ENCODE results near the gene BCAR3. TPM values are rescaled to one million over a fixed set of nuclear protein-coding genes. Genes with fewer than 3 reads are reported as not detected.
"Not testable (repeated sequence)": the region's sequence is repeated elsewhere in the genome, so short reads cannot be mapped to it uniquely, and the experiment has no call there.

BCAR3 gene
- total RNA-seq, 1 donor from 2014 or later, result 38.5 TPM

DNA sequence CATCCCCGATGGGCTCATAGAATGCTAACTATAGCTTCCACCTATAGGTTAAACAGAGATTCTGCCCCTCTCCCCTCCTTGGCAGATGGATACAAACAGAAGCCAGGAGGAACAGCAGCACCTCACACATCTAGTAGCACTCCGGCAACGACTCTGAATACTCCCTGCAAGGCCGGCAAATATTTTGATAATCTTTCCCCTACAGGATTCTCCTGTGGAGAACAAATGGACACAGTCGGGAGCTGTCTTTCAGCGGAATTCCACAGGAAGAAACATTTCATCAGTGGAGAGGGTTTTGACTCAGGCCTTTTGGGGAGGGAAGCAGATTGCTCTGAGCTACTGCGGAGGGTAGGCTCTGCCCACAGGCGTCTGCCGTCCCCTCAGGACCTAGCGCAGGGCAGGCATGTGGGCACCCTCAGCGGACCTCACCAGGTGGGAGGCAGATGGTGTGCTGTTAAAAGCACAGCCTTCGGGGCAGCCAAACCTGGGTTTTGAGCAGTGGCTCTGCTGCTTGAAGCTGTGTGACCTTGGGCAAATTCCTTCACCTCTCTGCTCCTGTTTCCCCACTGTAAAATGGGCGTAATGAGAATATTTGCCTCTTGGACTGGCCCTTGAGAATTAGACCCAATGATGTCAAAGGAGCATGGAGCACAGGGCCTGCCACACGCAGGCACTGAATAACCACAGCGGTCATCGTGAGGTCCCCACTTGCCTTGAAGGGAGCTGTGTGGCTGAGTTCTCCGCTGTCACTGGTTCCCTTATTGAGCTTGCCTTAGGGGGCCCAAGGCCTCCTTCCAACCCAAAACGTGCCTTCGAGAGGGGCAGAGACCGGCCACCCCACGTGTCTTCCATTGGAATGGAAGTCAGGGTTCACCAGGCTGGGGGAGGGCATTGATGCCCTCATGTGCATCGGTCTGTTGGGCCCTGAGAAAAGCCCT lies 19.2 kb upstream of the BCAR3 start:
- no peak overlapping the region for H3K27ac Mint-ChIP-seq (ENCODE audit: unreplicated experiment)
- H3K36me3 Mint-ChIP-seq (ENCODE audit: low read depth), result no peaks in the 10 kb centered on the region
- H3K4me1 Mint-ChIP-seq, result peaks cover 8% of the 10 kb centered on the region
- DNase-seq (ENCODE audit: low read depth, low spot score), result no peak
- H3K4me3 Mint-ChIP-seq, result no peak overlapping the region
- no peaks in the 10 kb centered on the region for H3K27me3 Mint-ChIP-seq (ENCODE audit: low read depth)
- no peak for TF ChIP-seq CTCF (conservative IDR thresholded peaks at IDR 0.05)
- H3K9me3 Mint-ChIP-seq, result no peaks in the 10 kb centered on the region

GRCh38 chr1:93699503-93700168 lies 18.0 kb upstream of the BCAR3 start:
- H3K4me3 Mint-ChIP-seq, result no peak overlapping the region
- no peak for TF ChIP-seq CTCF (conservative IDR thresholded peaks at IDR 0.05)

GRCh38 chr1:93699049-93699384 lies 17.4 kb upstream of the BCAR3 start:
- H3K27me3 Mint-ChIP-seq (ENCODE audit: low read depth), result no peaks in the 10 kb centered on the region
- TF ChIP-seq CTCF (conservative IDR thresholded peaks at IDR 0.05), result no peak

More at GRCh38 chr1:93699503-93700168, 18.0 kb upstream of the BCAR3 start:
- Mint-ChIP-seq H3K9me3 (no peaks in the 10 kb centered on the region), H3K4me1 (peaks cover 8% of the 10 kb centered on the region), H3K27ac (ENCODE audit: unreplicated experiment) (no peak overlapping the region), H3K27me3 (ENCODE audit: low read depth) (no peaks in the 10 kb centered on the region), H3K36me3 (ENCODE audit: low read depth) (no peaks in the 10 kb centered on the region)
- no peak for DNase-seq (ENCODE audit: low read depth, low spot score)

GRCh38 chr1:93698329-93699048 lies 16.9 kb upstream of the BCAR3 start:
- no peak for TF ChIP-seq CTCF (conservative IDR thresholded peaks at IDR 0.05)
- Mint-ChIP-seq H3K4me1 (peaks cover 4% of the 10 kb centered on the region), H3K27ac (ENCODE audit: unreplicated experiment) (no peak overlapping the region)

More at GRCh38 chr1:93699049-93699384, 17.4 kb upstream of the BCAR3 start:
- Mint-ChIP-seq H3K27ac (ENCODE audit: unreplicated experiment) (no peak overlapping the region), H3K9me3 (no peaks in the 10 kb centered on the region), H3K36me3 (ENCODE audit: low read depth) (no peaks in the 10 kb centered on the region), H3K4me1 (peaks cover 4% of the 10 kb centered on the region), H3K4me3 (no peak overlapping the region)
- DNase-seq (ENCODE audit: low read depth, low spot score), result no peak

GRCh38 chr1:93697566-93697965 lies 15.9 kb upstream of the BCAR3 start:
- H3K27me3 Mint-ChIP-seq (ENCODE audit: low read depth); H3K4me3 Mint-ChIP-seq; H3K36me3 Mint-ChIP-seq (ENCODE audit: low read depth); H3K27ac Mint-ChIP-seq (ENCODE audit: unreplicated experiment); DNase-seq (ENCODE audit: low read depth, low spot score); H3K9me3 Mint-ChIP-seq; H3K4me1 Mint-ChIP-seq: not testable (repeated sequence)

More at GRCh38 chr1:93698329-93699048, 16.9 kb upstream of the BCAR3 start:
- H3K36me3 Mint-ChIP-seq (ENCODE audit: low read depth), result no peaks in the 10 kb centered on the region
- no peaks in the 10 kb centered on the region for H3K9me3 Mint-ChIP-seq
- DNase-seq (ENCODE audit: low read depth, low spot score), result no peak
- H3K4me3 Mint-ChIP-seq, result no peak overlapping the region
- H3K27me3 Mint-ChIP-seq (ENCODE audit: low read depth), result no peaks in the 10 kb centered on the region

All from neural crest cell (in vitro differentiated cells).